ENCODE results near the gene BTBD9. TPM values are rescaled to one million over a fixed set of nuclear protein-coding genes. Genes with fewer than 3 reads are reported as not detected.

BTBD9 gene
- total RNA-seq, 1 donor: 9.7 TPM

DNA sequence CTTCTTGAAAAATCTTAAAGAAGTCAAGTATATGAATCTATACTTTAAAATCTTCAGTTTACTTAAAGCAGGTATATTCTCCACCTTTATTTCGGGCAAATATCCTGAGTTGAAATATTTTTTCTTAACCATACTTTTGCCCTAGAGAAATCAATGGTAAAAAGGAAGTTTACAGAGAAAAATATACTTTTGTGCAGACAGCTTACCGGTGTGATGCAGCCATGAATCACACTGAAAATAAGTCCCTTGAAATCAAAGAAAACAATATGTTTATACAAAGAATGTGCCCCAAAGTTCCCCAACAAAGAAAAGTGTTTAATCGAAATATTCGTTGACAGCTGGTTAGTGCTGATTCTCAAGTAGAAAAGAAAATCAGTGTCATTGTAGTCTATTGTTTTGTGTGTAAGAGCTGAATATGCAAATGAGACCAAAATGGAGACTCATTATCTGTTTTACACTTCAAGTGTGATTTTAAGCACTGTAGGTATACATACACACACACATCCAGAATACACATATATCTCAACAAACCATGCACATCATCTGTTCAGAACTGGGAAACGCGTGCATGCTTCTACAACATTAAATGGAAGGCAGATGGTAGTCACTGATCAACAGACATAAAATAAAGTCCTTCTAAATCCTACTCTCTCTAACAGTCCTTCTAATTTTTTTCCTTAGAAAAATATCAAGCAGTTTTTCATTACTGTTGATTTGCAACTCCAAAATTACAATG is 73.3 kb downstream of the BTBD9 start:
- no peak for DNase-seq (ENCODE audit: low read depth in 2 of 3, low spot score in 2 of 3)

- DNase-seq (ENCODE audit: low read depth in 2 of 3, low spot score in 2 of 3): no peak
Measured at GRCh38 chr6:38564301-38564700, 75.4 kb downstream of the BTBD9 start.

DNA sequence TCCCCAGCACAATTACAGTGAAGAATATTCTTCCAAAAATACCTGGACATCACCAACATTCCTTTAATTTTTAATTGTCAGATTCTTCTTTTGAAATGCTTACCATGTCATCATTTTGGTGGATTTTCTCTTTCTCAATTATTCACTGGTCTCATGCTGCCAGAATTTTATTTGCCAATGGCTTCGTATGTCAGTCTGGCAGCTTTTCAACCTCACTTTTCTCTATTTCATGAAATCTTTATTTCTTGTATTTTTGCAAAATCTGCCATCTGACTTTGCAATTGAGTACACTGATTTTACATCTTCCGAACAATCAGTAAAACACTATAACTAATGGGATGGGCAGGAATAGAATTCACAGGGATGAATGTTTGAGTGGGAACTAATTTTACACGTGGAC is 84.1 kb downstream of the BTBD9 start:
- no peak for DNase-seq (ENCODE audit: low read depth in 2 of 3, low spot score in 2 of 3)

GRCh38 chr6:38554700-38555413 is 84.9 kb downstream of the BTBD9 start:
- no peak for DNase-seq (ENCODE audit: low read depth in 2 of 3, low spot score in 2 of 3)

GRCh38 chr6:38554014-38554413 is 85.7 kb downstream of the BTBD9 start:
- DNase-seq (ENCODE audit: low read depth in 2 of 3, low spot score in 2 of 3): no peak

GRCh38 chr6:38552121-38552520 is 87.6 kb downstream of the BTBD9 start:
- peak in 2 of 3 donors; percentile 26 to 82 for DNase-seq (ENCODE audit: low read depth in 2 of 3, low spot score in 2 of 3)

DNA sequence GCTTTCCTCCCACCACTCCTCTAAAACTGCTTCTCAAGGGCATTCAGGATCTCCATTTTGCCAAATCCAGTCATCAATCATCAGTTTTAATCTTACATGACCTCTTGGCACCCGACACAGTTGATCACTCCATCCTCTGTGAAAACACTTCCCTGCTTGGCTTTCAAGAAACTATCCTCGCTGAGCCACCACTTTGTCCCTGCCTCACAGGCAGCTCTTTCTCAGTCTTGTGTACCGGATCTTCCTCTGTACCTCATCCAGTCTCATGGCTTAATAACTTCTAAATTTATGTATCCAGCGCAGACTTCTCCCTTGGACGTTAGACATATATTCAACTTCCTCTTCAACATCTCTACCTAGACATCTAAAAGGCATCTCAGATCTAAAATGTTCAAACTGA is 89.9 kb downstream of the BTBD9 start:
- no peak for DNase-seq (ENCODE audit: low read depth in 2 of 3, low spot score in 2 of 3)

- no peak for DNase-seq (ENCODE audit: low read depth in 2 of 3, low spot score in 2 of 3)
Measured at GRCh38 chr6:38549180-38549579, 90.5 kb downstream of the BTBD9 start.

DNA sequence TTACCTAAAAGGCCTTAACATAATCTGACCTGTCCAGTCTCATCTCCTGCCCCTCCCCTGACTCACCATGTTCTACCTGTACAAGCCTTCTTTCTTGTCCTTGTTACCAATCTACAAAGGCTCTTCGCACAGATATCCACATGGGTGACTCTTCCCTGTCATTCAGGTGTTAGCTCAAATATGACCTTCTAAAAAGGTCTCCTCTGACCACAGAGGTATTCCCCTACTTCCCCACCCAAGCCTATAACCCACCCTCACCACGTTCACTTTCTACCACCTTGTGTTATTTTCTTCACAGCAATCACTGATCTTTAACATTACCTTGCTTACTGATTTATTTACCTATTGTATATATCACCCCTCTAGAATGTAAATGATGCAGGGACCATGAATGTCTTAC is 96.7 kb downstream of the BTBD9 start:
- DNase-seq (ENCODE audit: low read depth in 2 of 3, low spot score in 2 of 3): no peak

DNA sequence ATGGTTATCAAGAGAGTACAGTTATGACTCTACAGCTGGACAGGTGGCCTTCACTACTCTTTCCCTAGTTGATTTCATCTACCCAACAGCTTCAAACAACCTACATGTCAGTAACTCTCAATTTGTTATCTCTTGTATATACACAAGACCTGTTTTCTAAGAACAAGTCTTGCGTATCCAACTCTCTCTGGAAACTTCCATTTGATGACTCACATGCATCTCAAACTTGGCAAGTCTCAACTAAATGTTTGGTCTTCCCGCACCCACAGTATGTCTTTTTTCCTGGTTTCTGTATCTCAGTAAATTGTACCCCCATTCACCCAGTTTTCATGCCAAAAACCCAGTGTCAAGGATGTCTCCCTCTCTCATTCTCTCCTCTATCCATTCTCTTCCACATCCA is 97.7 kb downstream of the BTBD9 start:
- no peak for DNase-seq (ENCODE audit: low read depth in 2 of 3, low spot score in 2 of 3)

DNA sequence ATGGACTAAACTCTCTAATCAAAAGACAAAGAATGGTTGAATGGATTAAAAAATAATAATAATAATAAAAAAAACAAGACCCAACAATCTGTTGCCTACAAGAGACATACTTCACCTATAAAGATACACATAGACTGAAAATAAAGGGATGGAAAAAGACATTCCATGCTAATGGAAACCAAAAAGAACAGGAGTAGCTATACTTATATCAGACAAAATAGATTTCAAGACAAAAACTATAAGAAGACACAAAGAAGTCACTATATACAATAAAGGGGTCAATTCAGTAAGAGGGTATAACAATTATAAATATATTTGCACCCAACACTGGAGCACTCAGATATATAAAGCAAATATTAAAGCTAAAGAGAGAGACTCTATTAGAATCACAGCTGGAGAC is 106.7 kb downstream of the BTBD9 start:
- no peak for DNase-seq (ENCODE audit: low read depth in 2 of 3, low spot score in 2 of 3)

DNA sequence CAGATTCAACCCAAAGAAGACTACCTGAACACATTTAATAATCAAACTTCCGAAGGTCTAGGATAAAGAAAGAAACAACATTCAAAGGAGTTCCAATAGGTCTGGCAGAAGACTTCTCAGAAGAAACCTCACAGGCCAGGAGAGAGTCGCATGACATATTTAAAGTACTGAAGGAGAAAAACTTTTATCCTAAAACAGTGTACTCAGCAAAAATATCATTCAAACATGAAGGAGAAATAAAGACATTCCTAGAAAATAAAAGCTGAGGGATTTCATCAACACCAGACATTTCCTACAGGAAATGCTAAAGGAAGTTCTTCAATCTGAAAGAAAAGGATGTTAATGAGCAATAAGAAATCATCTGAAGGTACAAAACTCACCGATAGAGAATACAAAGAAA is 108.6 kb downstream of the BTBD9 start:
- no peak for DNase-seq (ENCODE audit: low read depth in 2 of 3, low spot score in 2 of 3)

GRCh38 chr6:38528196-38528965 is 111.3 kb downstream of the BTBD9 start:
- DNase-seq (ENCODE audit: low read depth in 2 of 3, low spot score in 2 of 3): no peak

DNA sequence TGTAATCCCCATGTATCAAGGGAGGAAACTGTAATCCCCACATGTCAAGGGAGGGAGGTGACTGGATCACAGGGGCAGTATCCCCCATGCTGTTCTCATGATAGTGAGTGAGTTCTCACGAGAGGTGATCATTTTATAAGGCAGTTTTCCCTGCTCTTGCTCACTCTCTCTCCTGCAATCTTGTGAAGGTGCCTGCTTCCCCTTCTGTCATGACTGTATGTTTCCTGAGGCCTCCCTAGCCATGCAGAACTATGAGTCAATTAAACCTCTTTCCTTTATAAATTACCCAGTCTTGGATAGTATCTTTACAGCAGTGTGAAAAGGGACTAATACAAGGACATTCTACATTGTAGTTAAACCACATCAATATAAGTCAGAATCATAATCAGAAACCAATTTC is 112.4 kb downstream of the BTBD9 start:
- no peak for DNase-seq (ENCODE audit: low read depth in 2 of 3, low spot score in 2 of 3)

DNA sequence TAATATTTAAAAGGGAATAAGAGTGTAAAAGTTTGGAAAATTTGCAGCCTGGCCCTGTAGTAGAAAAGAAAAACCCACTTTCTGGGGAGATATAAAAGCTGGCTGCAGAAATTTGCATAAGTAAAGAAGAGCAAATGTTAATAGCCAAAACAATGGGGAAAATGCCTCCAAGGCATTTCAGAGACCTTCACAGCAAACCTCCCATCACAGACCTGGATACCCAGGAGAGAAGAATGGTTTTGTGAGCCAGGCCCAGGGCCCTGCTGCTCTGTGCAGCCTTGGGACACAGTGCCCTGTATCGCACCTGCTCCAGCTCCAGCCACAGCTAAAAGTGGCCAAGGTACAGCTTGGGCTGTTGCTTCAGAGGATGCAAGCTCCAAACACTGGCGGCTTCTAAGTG is 113.8 kb downstream of the BTBD9 start:
- DNase-seq (ENCODE audit: low read depth in 2 of 3, low spot score in 2 of 3): no peak

DNA sequence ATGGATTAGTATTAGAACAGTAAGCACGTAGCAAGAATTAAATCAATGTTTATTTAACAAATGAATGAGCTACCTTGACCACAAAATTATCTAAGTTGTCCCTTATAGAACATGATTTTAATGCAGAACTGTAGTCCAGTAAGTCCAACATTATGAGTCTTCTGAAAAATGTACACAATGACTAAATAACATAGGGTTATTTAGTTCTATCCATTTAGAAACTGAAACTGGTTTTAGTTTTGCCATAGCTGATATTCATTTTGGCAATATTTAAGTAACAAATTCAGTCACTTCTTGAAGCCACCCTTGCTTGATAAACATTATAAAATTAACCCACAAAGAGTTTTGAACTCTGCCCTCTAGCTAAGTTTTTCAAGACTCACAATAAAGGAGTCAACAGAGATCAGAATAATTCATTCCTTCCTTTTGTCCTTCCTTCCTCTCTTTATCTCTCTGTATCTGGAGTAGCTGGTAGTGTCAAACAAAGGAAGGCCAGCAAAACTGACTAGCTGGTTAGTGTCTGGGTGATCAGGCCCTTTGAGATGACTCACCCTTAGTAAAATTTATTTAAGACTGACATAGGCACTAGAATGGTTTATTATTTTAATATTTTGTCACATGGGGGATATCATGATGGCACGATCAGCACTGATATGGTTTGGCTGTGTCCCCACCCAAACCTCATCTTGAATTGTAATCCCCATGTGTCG is 115.1 kb downstream of the BTBD9 start:
- DNase-seq (ENCODE audit: low read depth in 2 of 3, low spot score in 2 of 3): no peak

- DNase-seq (ENCODE audit: low read depth in 2 of 3, low spot score in 2 of 3): no peak
Measured at GRCh38 chr6:38522322-38522721, 117.4 kb downstream of the BTBD9 start.

DNA sequence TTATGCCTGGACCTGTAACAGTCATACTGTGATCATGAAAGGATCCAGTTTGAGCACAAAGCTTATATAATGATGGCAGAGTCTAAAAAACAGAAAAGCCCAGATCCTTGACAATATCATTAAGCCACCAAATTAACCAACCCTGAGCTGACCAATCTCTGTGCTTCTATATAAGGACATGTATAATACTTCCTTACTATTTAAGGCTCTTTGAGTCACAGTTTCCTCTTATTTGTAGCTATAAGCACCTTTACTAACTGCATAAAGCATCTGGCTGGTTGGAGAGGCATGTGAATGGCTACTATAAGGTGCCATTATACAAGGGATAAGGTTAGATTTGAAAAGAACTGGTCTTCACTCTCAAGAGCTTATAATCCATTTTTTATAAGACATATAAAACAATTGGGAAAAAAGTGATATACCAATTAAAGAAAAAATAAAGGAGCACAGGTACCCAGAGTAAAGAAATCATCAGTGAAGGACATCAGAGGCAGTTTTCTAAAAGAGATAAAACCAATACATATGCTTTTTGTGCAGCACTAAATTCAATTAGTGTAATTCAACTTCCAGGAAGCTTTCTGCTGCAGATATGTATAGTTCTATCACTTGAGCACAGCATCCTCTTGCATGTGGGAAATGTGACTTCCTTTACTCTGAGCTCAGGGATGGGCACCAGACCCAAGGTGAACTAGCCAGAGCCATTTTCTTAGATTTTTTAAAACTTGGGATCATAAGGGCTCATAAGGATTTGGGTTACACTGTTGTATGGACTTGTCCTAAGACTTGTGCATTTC is 121.0 kb downstream of the BTBD9 start:
- DNase-seq (ENCODE audit: low read depth in 2 of 3, low spot score in 2 of 3): no peak

DNA sequence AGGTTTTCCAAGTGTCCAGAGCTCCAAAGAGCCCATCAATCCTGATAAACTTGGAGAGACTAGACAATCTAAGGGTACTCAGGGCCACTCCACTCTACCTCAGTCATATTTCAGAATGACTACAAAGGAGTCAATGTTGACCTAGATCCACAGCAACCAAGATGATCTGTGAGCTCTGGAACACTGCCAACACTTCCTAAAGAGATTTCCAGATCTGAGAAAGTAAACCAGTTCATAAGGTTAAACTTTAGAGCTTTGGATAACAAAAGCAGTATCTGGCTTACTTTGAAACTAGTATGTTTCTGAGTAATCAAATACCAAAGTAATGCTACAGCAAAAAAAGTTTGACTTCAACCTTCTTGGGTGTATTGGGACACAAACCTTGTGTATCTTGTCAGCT is 122.7 kb downstream of the BTBD9 start:
- no peak for DNase-seq (ENCODE audit: low read depth in 2 of 3, low spot score in 2 of 3)

DNA sequence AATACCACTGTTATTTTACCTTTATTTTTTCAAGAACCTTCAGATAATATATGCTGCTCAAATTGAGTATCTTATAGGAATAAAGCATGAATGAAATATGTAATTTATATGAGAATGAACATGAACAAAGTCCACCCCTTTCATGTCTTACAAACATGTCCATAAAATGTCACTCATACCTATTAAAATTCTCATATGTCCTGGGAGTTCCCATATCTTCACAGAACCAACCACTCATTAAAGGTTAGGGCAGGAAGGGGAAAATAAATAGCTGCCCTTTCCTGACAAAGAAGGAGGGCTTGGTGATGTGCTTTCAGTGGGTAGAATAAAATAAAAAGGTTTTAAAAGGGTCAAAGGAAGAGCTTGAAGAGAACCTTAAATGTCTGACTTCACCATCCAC is 125.3 kb downstream of the BTBD9 start:
- no peak for DNase-seq (ENCODE audit: low read depth in 2 of 3, low spot score in 2 of 3)

Data from hematopoietic multipotent progenitor cell (in vitro differentiated cells).